ENCODE results near the gene ATP1A2. TPM values are rescaled to one million over a fixed set of nuclear protein-coding genes. Genes with fewer than 3 reads are reported as not detected.
A peak's percentile ranks its signal among the peaks of the same experiment; 100 is the strongest.

Gene ATP1A2
- total RNA-seq, 1 donor: 0.72 TPM

GRCh38 chr1:160096274-160097116 lies 19.1 kb upstream of the ATP1A2 start:
- no peaks in the 10 kb centered on the region for H3K9me3 ChIP-seq (ENCODE audit: low read depth, low read length)
- peaks cover 15% of the 10 kb centered on the region for H3K4me1 ChIP-seq (ENCODE audit: insufficient read depth, low read length)
- no peaks in the 10 kb centered on the region for H3K27me3 ChIP-seq (ENCODE audit: insufficient read depth, low read length)
- DNase-seq (ENCODE audit: insufficient read length, low spot score, missing footprints): peak; percentile 88
- H3K27ac ChIP-seq (ENCODE audit: low read depth, low read length): no peak overlapping the region
- H2AFZ ChIP-seq (ENCODE audit: low read length): no peak overlapping the region
- H3K4me2 ChIP-seq (ENCODE audit: insufficient read depth, low read length): no peak overlapping the region
- H3K79me2 ChIP-seq (ENCODE audit: insufficient read depth, low read length): no peaks in the 10 kb centered on the region
- TF ChIP-seq, protein P1, sequence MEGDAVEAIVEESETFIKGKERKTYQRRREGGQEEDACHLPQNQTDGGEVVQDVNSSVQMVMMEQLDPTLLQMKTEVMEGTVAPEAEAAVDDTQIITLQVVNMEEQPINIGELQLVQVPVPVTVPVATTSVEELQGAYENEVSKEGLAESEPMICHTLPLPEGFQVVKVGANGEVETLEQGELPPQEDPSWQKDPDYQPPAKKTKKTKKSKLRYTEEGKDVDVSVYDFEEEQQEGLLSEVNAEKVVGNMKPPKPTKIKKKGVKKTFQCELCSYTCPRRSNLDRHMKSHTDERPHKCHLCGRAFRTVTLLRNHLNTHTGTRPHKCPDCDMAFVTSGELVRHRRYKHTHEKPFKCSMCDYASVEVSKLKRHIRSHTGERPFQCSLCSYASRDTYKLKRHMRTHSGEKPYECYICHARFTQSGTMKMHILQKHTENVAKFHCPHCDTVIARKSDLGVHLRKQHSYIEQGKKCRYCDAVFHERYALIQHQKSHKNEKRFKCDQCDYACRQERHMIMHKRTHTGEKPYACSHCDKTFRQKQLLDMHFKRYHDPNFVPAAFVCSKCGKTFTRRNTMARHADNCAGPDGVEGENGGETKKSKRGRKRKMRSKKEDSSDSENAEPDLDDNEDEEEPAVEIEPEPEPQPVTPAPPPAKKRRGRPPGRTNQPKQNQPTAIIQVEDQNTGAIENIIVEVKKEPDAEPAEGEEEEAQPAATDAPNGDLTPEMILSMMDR (IDR thresholded peaks at IDR 0.05; ENCODE audit: extremely low read depth, low read depth, low read length): no peak
- no peaks in the 10 kb centered on the region for H3K36me3 ChIP-seq (ENCODE audit: insufficient read depth, low read length)
- no peak overlapping the region for H3K4me3 ChIP-seq (ENCODE audit: insufficient read depth, low read length)
- no peaks in the 10 kb centered on the region for H4K20me1 ChIP-seq (ENCODE audit: insufficient read depth, low read length)

- H3K4me2 ChIP-seq (ENCODE audit: insufficient read depth, low read length): peak overlapping the region; percentile 89
- TF ChIP-seq, protein P1 (IDR thresholded peaks at IDR 0.05; ENCODE audit: extremely low read depth, low read depth, low read length): no peak
- H4K20me1 ChIP-seq (ENCODE audit: insufficient read depth, low read length): no peaks in the 10 kb centered on the region
- no peaks in the 10 kb centered on the region for H3K36me3 ChIP-seq (ENCODE audit: insufficient read depth, low read length)
- H3K4me1 ChIP-seq (ENCODE audit: insufficient read depth, low read length): peaks cover 19% of the 10 kb centered on the region
- peak; percentile 78 for DNase-seq (ENCODE audit: insufficient read length, low spot score, missing footprints)
- peak overlapping the region; percentile 81 for H3K4me3 ChIP-seq (ENCODE audit: insufficient read depth, low read length)
- no peaks in the 10 kb centered on the region for H3K9me3 ChIP-seq (ENCODE audit: low read depth, low read length)
- no peak overlapping the region for H3K27ac ChIP-seq (ENCODE audit: low read depth, low read length)
- H3K79me2 ChIP-seq (ENCODE audit: insufficient read depth, low read length): no peaks in the 10 kb centered on the region
- no peaks in the 10 kb centered on the region for H3K27me3 ChIP-seq (ENCODE audit: insufficient read depth, low read length)
- peak overlapping the region; percentile 87 for H2AFZ ChIP-seq (ENCODE audit: low read length)
These were observed 18.2 kb upstream of the ATP1A2 start for GRCh38 chr1:160097151-160097910.

- Histone ChIP-seq H3K4me3 (ENCODE audit: insufficient read depth, low read length) (peak within 1 kb of the TSS; percentile 81), H4K20me1 (ENCODE audit: insufficient read depth, low read length) (no peaks in the 10 kb centered on the region), H3K4me2 (ENCODE audit: insufficient read depth, low read length) (peak within 1 kb of the TSS; percentile 99), H3K4me1 (ENCODE audit: insufficient read depth, low read length) (peaks cover 27% of the 10 kb centered on the region), H3K36me3 (ENCODE audit: insufficient read depth, low read length) (no peaks in the 10 kb centered on the region), H3K79me2 (ENCODE audit: insufficient read depth, low read length) (no peaks in the 10 kb centered on the region), H3K27ac (ENCODE audit: low read depth, low read length) (peak within 1 kb of the TSS; percentile 46), H3K27me3 (ENCODE audit: insufficient read depth, low read length) (no peaks in the 10 kb centered on the region), H3K9me3 (ENCODE audit: low read depth, low read length) (no peaks in the 10 kb centered on the region), H2AFZ (ENCODE audit: low read length) (peak within 1 kb of the TSS; percentile 97)
- TF ChIP-seq, protein P1 (IDR thresholded peaks at IDR 0.05; ENCODE audit: extremely low read depth, low read depth, low read length): no peak
- peak; percentile 99 for DNase-seq (ENCODE audit: insufficient read length, low spot score, missing footprints)
These were observed 17.4 kb upstream of the ATP1A2 start, which contains the start of gene IGSF8 for GRCh38 chr1:160097911-160098851. Gene IGSF8 (minus strand): TSS chr1:160098619. CDS start chr1:160098472, 147 bp downstream.
